Head of caudate nucleus (tissue), 42 donors: ENCODE data around the gene ARSB.
"Not testable (repeated sequence)": the region's sequence is repeated elsewhere in the genome, so short reads cannot be mapped to it uniquely, and the experiment has no call there.

Experiments used
- DNase-seq, 42 donors: peaks; one replicate each; pipeline versions ENCODE4 v3.0.0 to v3.0.0-alpha.2; 2020 to 2021; ENCODE audit warnings: mixed read lengths in 7 of 42
- intact Hi-C: fragments of 100-400 bp; cut with DNase I; formaldehyde crosslinking; loops from one replicate; pipeline ENCODE4 v1.15.0; 2022

The ARSB gene

DNA sequence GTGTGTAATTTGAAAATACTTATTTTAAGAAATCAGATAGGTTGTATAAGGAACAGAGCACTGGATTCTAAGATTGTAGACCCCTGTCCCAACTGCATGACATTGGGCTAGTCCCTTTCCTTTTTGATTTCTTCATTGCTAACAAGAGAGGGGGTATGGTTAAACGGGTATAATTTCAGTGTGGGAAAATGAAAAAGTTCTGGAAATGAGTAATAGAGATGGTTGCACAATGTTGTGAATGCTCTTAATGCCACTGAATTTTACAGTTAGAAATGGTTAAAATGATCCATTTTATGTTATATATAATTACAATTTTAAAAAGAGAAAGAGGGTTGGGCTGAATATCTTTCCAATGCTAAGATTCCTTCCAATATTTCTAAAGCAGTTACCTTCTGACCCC is 233.2 kb downstream of the ARSB start:
- intact Hi-C loops: no loop called here
- DNase-seq: no peak

GRCh38 chr5:78750281-78750680 is 234.8 kb downstream of the ARSB start:
- intact Hi-C loops: no loop called here
- no peak for DNase-seq

DNA sequence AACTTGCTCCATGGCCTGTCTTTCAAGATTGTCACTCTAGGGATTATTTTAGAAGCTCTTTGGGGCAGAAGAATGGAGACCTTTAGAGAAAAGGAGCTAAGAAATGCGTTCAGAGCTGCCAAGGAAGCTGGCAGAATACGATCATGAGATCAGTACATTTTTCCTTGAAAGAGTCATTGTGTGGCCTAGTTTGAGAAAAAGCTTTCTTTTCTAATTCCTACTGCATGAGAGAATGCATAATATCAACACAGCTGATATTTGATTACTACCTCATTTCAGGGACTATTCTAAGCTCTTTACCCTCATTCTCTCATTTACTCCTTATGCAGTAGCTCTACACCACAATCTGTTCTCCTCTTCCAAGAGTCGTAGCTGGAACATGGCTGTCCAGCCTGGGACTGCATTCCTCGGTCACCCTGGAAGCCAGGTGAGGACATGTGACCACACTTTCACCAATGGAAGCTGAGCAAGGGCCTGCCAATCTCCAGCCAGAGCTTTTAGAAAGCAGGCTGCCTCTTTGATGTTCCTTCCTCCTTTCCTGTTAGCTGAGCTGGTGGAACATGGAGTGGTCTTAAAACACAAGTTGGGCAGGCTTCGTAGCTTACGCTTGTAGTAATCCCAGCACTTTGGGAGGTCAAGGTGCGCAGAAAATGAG is 237.3 kb downstream of the ARSB start:
- peak in 2 of 42 donors; percentile 20 to 27 for DNase-seq
- intact Hi-C loops: no loop called here

GRCh38 chr5:78747055-78747454 is 238.1 kb downstream of the ARSB start:
- intact Hi-C loops: no loop called here
- DNase-seq: peak in 13 of 42 donors; percentile 4 to 44 (median 20)

GRCh38 chr5:78746021-78746770 is 238.9 kb downstream of the ARSB start:
- DNase-seq: peak in 17 of 42 donors; percentile 5 to 67 (median 20)
- intact Hi-C loops: no loop called here

DNA sequence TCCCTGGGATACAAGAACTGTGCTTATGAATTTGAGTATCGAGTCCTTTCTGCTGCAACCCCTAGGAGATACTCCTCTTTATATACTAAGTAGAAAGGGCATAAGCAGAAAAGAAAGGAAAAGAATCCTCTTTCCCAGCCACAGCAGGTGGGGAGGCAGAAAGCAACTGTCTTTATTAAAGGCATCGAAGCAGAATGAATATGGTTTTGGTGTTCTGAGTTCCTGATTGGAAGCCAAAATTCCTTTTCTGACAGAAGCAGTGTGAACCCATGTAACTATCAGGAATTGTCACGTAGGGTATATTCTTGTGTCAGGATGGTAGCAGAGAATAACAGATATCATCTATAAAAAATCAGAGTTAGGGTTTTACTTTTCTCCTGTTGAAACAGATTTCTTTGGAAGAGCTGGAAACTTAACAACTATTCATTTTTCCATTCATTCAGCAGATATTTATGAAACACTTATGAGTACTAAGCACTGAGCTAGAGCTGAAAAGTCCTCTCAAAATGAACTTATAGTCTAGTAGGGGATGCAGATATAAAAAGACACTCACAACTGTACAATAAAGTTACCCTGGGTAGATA is 240.1 kb downstream of the ARSB start:
- no peak for DNase-seq
- intact Hi-C loops: no loop called here

- intact Hi-C loops: no loop called here
- DNase-seq: no peak
Measured at GRCh38 chr5:78741019-78741418, 244.1 kb downstream of the ARSB start.

GRCh38 chr5:78738693-78739300 is 246.3 kb downstream of the ARSB start:
- peak in 1 of 42 donors; percentile 29 for DNase-seq
- intact Hi-C loops: no loop called here

DNA sequence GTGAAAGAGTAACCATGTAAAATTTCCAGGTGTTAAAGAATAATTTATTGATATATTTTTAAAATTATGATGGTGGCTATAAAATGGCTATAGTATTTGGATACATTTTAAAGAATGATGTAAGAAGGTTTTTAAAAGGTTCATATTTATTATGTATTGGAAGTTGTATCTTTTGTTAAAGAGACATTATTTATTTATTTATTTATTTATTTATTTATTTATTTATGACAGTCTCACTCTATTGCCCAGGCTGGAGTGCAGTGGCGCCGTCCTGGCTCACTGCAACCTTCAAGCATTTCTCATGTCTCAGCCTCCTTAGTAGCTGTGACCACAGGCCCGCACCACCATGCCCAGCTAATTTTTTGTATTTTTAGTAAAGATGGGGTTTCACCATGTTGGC is 247.0 kb downstream of the ARSB start:
- DNase-seq: peak in 1 of 42 donors; percentile 16
- intact Hi-C loops: no loop called here

DNA sequence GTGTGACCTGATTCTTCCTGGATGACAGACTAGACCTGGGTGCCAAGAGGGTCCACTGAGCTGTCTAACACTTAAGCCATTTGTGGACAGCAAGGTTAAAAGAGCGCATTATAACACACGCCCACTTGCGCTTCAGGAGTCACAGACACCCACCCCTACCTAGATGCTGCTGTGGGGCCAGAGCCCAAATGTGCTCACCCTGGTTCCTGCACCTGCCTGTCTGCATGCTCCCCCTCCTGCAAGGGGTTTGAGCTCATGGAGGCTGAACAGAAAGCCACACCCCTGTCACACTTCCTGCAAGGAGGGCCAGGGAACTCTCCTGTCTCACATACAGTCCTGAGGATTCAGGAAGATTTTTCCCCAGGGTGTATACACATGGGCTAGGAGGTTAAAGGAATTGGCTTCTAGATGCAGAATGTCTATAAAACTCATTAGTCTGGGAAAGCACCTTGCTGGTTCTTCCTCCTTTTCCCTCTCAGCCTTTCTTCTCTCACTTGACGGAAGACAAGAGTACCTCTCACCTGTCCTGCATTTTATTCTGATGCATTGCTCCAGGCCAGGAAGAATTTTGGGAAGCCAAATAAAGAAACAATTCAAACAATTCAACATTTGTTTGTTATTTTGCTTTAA is 249.2 kb downstream of the ARSB start:
- intact Hi-C loops: no loop called here
- no peak for DNase-seq

DNA sequence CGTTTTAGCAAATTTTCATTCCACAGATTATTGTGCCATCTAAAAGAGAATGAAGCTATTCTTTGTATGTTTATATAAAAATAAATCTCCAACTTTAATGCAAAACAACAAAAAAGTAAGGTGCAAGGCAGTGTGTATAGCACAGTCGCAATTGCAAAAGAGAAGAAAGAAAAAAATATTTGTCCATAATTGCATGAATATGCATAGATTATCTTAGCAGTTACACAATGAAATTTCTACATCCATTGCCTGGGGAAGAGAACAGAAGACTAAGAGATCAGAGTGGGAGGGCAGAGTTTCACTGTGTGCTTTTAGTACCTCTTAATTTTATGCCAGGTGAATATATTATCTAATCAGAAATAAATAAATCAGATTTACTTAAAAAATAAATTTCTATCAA is 250.2 kb downstream of the ARSB start:
- intact Hi-C loops: no loop called here
- DNase-seq: peak in 1 of 42 donors; percentile 25

DNA sequence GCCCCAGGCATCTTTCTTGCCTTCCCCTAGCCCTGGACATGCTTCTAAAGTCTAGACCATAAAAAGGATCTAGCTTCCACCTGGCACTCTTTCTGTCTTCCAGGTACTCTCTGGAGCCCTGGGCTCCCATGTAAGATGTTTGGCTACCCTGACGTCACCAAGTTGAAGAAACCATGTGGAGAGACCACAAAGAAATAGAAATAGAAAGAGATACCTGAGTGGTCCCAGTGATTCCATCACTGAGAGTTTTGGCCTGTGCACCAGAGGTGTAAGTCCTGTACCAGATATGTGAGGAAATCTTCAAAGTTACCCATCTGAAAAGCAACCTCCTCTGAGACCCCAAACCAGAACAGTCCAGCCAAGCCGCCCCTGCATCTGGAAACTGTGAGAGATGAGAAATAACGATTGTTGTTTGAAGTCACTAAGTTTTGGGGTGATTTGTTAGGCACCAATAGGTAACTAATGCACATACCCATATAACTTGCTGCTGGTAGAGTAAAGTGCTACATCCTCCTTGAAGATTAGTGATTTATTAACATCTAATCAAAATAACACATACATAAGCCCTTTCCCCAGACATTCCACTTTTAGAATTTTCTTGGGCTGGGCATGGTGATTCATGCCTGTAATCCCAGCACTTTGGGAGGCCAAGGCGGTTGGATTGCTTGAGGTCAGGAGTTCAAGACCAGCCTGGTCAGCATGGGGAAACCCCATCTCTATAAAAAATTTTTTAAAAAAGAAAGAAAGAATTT is 250.8 kb downstream of the ARSB start:
- intact Hi-C loops: no loop called here
- DNase-seq: no peak

DNA sequence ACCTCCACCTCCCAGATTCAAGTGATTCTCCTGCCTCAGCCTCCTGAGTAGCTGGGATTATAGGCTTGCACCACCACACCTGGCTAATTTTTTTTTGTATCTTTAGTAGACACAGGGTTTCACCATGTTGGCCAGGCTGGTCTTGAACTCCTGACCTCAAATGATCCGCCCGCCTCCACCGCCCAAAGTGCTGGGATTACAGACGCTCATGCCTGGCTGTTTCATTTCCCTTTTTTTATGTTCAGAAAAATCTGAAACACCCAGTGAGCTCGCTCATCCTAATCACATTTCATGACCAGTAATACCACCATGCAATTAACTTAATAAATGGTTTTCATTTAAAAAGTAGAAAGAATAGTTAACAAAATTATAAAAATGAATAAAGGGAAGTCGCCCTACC is 252.4 kb downstream of the ARSB start:
- intact Hi-C loops, DNase-seq: not testable (repeated sequence)

DNA sequence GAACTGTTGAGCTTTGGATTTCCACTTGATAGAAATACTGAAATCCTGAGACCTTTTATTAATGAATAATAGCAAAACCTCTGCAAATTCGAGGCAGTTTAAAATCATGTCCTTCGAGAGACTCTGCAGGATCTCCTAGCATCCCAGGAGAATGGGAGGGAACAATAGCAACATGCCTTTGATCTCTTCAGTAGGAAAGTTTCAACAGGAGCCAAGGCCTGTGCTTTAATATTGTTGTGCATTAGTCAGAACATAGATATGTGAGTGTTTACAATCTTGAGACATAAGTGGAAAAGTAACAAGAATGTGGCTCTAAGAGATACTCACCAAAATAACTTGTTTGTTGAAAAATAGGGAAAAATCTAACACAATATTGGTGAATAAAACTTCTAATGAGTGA is 253.2 kb downstream of the ARSB start:
- intact Hi-C loops: no loop called here
- DNase-seq: no peak

- no peak for DNase-seq
- intact Hi-C loops: no loop called here
Measured at GRCh38 chr5:78730300-78731094, 254.6 kb downstream of the ARSB start.

- intact Hi-C loops: no loop called here
- DNase-seq: no peak
Measured at GRCh38 chr5:78727786-78728761, 257.0 kb downstream of the ARSB start.
